GM23248 (cell line): ENCODE results near the gene MCRIP2.

ENCODE experiments used
- EZH2 ChIP-seq: fragments of 200-600 bp; sonication (generic); IDR thresholded peaks from 2 replicates; pipeline ENCODE4 v1.6.1; 2018; ENCODE audit warnings: antibody characterized with exemption, mild to moderate bottlenecking; ENCODE audit not compliant: insufficient read depth, poor library complexity, severe bottlenecking
- EZH2phosphoT487 ChIP-seq: fragments of 200-600 bp; sonication (generic); IDR thresholded peaks from 2 replicates; pipeline ENCODE4 v1.6.1; 2018; ENCODE audit warnings: antibody characterized with exemption, moderate library complexity, mild to moderate bottlenecking, low read depth; ENCODE audit not compliant: insufficient read depth

- TF ChIP-seq EZH2phosphoT487 = no peak
- no peak for TF ChIP-seq EZH2
Measured at GRCh38 chr16:648781-649589, 7.4 kb downstream of the MCRIP2 start, which contains the start of gene WDR90.
